ENCODE results near the gene KRT6A. TPM values are rescaled to one million over a fixed set of nuclear protein-coding genes. Genes with fewer than 3 reads are reported as not detected.

The KRT6A gene
- total RNA-seq, 2 experiments from 2014 or later: not detected

- ATAC-seq (ENCODE audit: poor library complexity): no peak
- Histone ChIP-seq H3K27ac (ENCODE audit: low read depth in 1 of 2, low read length in 2 of 2) (no peak overlapping the region), H3K36me3 (ENCODE audit: insufficient read depth, low read length) (no peaks in the 10 kb centered on the region), H3K4me3 (ENCODE audit: low read length) (no peak overlapping the region), H3K9me3 (ENCODE audit: control insufficient read depth in 1 of 2, insufficient read depth in 1 of 2, low read length in 2 of 2) (no peaks in the 10 kb centered on the region), H3K4me1 (ENCODE audit: insufficient read depth, low read length) (peaks cover 2% of the 10 kb centered on the region), H3K27me3 (ENCODE audit: control insufficient read depth in 1 of 2, insufficient read depth in 2 of 2, low read length in 2 of 2) (no peaks in the 10 kb centered on the region)
- CTCF ChIA-PET: no interaction called here
- H3K36me3 Mint-ChIP-seq (ENCODE audit: low read depth): no peaks in the 10 kb centered on the region
- no peaks in the 10 kb centered on the region for H3K4me1 Mint-ChIP-seq (ENCODE audit: low read depth)
- H3K27me3 Mint-ChIP-seq: no peaks in the 10 kb centered on the region
- no peak overlapping the region for H3K27ac Mint-ChIP-seq
- no peaks in the 10 kb centered on the region for H3K9me3 Mint-ChIP-seq
- POLR2A ChIA-PET: interaction anchor here (1.2 kb wide), 1 partner anchor 10 kb away, joined by 3 read pairs; no protein-coding TSS in a partner anchor
- no peak overlapping the region for H3K4me3 Mint-ChIP-seq
- DNase-seq: no peak
- no peak for TF ChIP-seq CTCF (IDR thresholded peaks at IDR 0.05)
- intact Hi-C loops (cut with DNase I, micrococcal nuclease): no loop called here
Observed at GRCh38 chr12:52530905-52531304, 37.8 kb upstream of the KRT6A start.

DNA sequence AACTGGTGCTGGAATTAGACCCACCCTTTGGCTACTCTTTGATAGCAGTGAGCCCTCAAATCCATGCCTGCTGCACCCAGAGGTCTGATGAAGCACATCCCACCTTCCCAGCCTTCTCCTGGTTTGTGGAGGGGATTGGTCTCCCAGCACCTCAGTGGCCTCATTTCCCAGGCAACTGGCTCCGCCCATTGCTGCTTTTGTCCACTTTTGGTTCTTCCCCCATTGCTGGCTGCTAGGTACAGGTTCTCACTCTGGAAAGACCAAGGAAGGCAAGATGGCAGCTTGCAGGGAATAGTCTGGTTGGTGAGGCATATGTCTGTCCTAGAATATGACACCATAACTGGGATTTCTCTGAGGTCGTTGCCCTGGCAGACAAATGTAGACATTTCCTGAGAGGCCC is 37.3 kb upstream of the KRT6A start:
- H3K27ac ChIP-seq (ENCODE audit: low read depth in 1 of 2, low read length in 2 of 2): no peak overlapping the region
- H3K27ac Mint-ChIP-seq: no peak overlapping the region
- CTCF ChIA-PET: no interaction called here
- no peak overlapping the region for H3K4me3 Mint-ChIP-seq
- no peaks in the 10 kb centered on the region for H3K9me3 ChIP-seq (ENCODE audit: control insufficient read depth in 1 of 2, insufficient read depth in 1 of 2, low read length in 2 of 2)
- no peaks in the 10 kb centered on the region for H3K27me3 Mint-ChIP-seq
- H3K36me3 Mint-ChIP-seq (ENCODE audit: low read depth): no peaks in the 10 kb centered on the region
- H3K36me3 ChIP-seq (ENCODE audit: insufficient read depth, low read length): no peaks in the 10 kb centered on the region
- no peaks in the 10 kb centered on the region for H3K4me1 Mint-ChIP-seq (ENCODE audit: low read depth)
- H3K4me3 ChIP-seq (ENCODE audit: low read length): no peak overlapping the region
- DNase-seq: peak in 1 of 14 experiments; percentile 5
- H3K27me3 ChIP-seq (ENCODE audit: control insufficient read depth in 1 of 2, insufficient read depth in 2 of 2, low read length in 2 of 2): no peaks in the 10 kb centered on the region
- POLR2A ChIA-PET: interaction anchor here (1.2 kb wide), 1 partner anchor 9 kb away, joined by 3 read pairs; no protein-coding TSS in a partner anchor
- H3K9me3 Mint-ChIP-seq: no peaks in the 10 kb centered on the region
- TF ChIP-seq CTCF (IDR thresholded peaks at IDR 0.05): no peak
- no peak for ATAC-seq (ENCODE audit: poor library complexity)
- H3K4me1 ChIP-seq (ENCODE audit: insufficient read depth, low read length): peaks cover 2% of the 10 kb centered on the region
- intact Hi-C loops (cut with DNase I, micrococcal nuclease): no loop called here

DNA sequence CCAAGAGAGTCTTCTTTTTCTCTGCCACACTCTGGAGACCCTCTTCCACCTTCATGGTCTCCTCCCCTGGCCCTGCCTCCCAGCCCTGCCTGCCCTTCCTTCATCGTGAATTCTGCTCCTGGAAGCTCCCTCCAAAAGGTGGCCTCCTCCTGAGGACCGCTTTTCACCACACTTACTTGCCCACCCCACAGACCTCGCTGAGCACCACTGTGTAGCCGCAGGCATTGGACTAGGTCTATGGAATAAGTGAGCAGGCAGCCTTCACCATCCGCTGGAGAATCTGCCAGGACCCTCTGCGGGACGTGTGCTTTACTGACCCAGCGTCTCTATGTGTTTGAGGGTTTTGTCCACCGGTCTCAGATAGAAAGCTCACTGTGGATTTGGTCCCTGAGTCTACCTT is 36.8 kb upstream of the KRT6A start:
- Mint-ChIP-seq H3K27me3 (no peaks in the 10 kb centered on the region), H3K4me3 (no peak overlapping the region), H3K36me3 (ENCODE audit: low read depth) (no peaks in the 10 kb centered on the region), H3K9me3 (no peaks in the 10 kb centered on the region), H3K27ac (no peak overlapping the region), H3K4me1 (ENCODE audit: low read depth) (no peaks in the 10 kb centered on the region)
- Histone ChIP-seq H3K27ac (ENCODE audit: low read depth in 1 of 2, low read length in 2 of 2) (no peak overlapping the region), H3K9me3 (ENCODE audit: control insufficient read depth in 1 of 2, insufficient read depth in 1 of 2, low read length in 2 of 2) (no peaks in the 10 kb centered on the region), H3K4me1 (ENCODE audit: insufficient read depth, low read length) (peaks cover 2% of the 10 kb centered on the region), H3K27me3 (ENCODE audit: control insufficient read depth in 1 of 2, insufficient read depth in 2 of 2, low read length in 2 of 2) (no peaks in the 10 kb centered on the region), H3K4me3 (ENCODE audit: low read length) (no peak overlapping the region), H3K36me3 (ENCODE audit: insufficient read depth, low read length) (no peaks in the 10 kb centered on the region)
- ATAC-seq (ENCODE audit: poor library complexity): no peak
- POLR2A ChIA-PET: no interaction called here
- intact Hi-C loops (cut with DNase I, micrococcal nuclease): no loop called here
- CTCF ChIA-PET: no interaction called here
- DNase-seq: peak in 1 of 14 experiments; percentile 7
- TF ChIP-seq CTCF (IDR thresholded peaks at IDR 0.05): no peak

Data from CD4-positive, alpha-beta T cell (primary cell).